MM.1S (cell line): ENCODE measurements around the gene PRKCH.

ENCODE experiments used
- DNase-seq: peaks from one replicate; pipeline ENCODE4 v3.0.0-alpha.2; 2015
- H2AFZ ChIP-seq: fragments of 300-600 bp; sonication (generic); 2 replicates; pipeline ENCODE4 v1.6.0; 2016; ENCODE audit warnings: antibody characterized with exemption, low read length
- H3F3A ChIP-seq: fragments of 300-600 bp; sonication (generic); 2 replicates; pipeline ENCODE4 v1.6.1; 2016; ENCODE audit warnings: mild to moderate bottlenecking, antibody characterized with exemption, low read length, moderate library complexity, mixed read lengths; ENCODE audit not compliant: insufficient read depth
- H3K27ac ChIP-seq: fragments of 300-600 bp; sonication (generic); 2 replicates; pipeline ENCODE4 v1.5.1; 2016; ENCODE audit warnings: mild to moderate bottlenecking, low read length
- H3K27me3 ChIP-seq: fragments of 300-600 bp; sonication (generic); replicated peaks from 2 replicates; pipeline ENCODE4 v1.6.0; 2016; ENCODE audit warnings: low read length; ENCODE audit not compliant: insufficient read depth
- H3K36me3 ChIP-seq: fragments of 300-600 bp; sonication (generic); replicated peaks from 2 replicates; pipeline ENCODE4 v1.6.1; 2016; ENCODE audit warnings: mild to moderate bottlenecking, low read length, mixed read lengths; ENCODE audit not compliant: insufficient read depth
- H3K4me1 ChIP-seq: fragments of 300-600 bp; sonication (generic); 2 replicates; pipeline ENCODE4 v1.6.1; 2016; ENCODE audit warnings: low read length, mixed read lengths
- H3K4me2 ChIP-seq: fragments of 300-600 bp; sonication (generic); 2 replicates; pipeline ENCODE4 v1.6.0; 2016; ENCODE audit warnings: low read depth, low read length
- H3K4me3 ChIP-seq: fragments of 300-600 bp; sonication (generic); 2 replicates; pipeline ENCODE4 v1.5.1; 2016; ENCODE audit warnings: low read length, mixed read lengths
- H3K79me2 ChIP-seq: fragments of 300-600 bp; sonication (generic); 2 replicates; pipeline ENCODE4 v1.6.1; 2016; ENCODE audit warnings: mixed run types, low read length, mixed read lengths
- H3K9ac ChIP-seq: fragments of 300-600 bp; sonication (generic); 2 replicates; pipeline ENCODE4 v1.6.1; 2016; ENCODE audit warnings: low read length, mixed read lengths
- H3K9me2 ChIP-seq: fragments of 300-600 bp; sonication (generic); replicated peaks from 2 replicates; pipeline ENCODE4 v1.6.1; 2016; ENCODE audit warnings: mild to moderate bottlenecking, low read length, mixed read lengths; ENCODE audit not compliant: insufficient read depth
- H3K9me3 ChIP-seq: fragments of 300-600 bp; sonication (generic); replicated peaks from 2 replicates; pipeline ENCODE4 v1.6.1; 2016; ENCODE audit warnings: mild to moderate bottlenecking, low read length, mixed read lengths; ENCODE audit not compliant: insufficient read depth
- H4K20me1 ChIP-seq: fragments of 300-600 bp; sonication (generic); 2 replicates; pipeline ENCODE4 v1.6.1; 2016; ENCODE audit warnings: mild to moderate bottlenecking, low read length, moderate library complexity, mixed read lengths; ENCODE audit not compliant: insufficient read depth
- EZH2 ChIP-seq: fragments of 300-600 bp; sonication (generic); optimal IDR thresholded peaks from 2 replicates; pipeline ENCODE3; 2017; ENCODE audit warnings: low read depth, mild to moderate bottlenecking, antibody characterized with exemption, low read length, mixed read lengths
- EZH2phosphoT487 ChIP-seq: fragments of 300-600 bp; sonication (generic); IDR thresholded peaks from 2 replicates; pipeline ENCODE4 v1.6.1; 2018; ENCODE audit warnings: antibody characterized with exemption, low read length
- TF ChIP-seq, protein P1 (sequence below): fragments of 300-600 bp; sonication (generic); IDR thresholded peaks from 2 replicates; pipeline ENCODE4 v1.5.1; 2016; ENCODE audit warnings: antibody characterized with exemption, low read length, mixed read lengths

The PRKCH gene

DNA sequence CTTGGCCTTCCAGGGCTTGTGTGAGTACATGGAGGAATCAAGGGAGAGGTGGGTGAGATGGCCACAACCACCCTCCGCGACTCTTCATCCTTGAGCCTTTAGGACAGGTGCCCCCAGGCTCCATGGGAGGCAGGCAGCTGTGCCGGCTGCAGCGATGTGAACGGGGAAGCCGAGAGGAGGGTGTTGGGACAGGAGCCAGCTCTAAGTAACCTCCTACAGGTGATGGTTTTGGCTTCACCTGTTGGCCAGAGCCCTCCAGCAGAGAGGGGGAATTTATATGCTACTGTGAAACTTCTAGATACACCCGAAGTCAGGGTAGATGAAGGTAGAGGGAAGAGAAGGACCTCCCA lies 241.8 kb downstream of the PRKCH start:
- H3F3A ChIP-seq, result no peaks in the 10 kb centered on the region
- H3K4me3 ChIP-seq, result no peak overlapping the region
- H4K20me1 ChIP-seq, result no peaks in the 10 kb centered on the region
- TF ChIP-seq, protein P1, sequence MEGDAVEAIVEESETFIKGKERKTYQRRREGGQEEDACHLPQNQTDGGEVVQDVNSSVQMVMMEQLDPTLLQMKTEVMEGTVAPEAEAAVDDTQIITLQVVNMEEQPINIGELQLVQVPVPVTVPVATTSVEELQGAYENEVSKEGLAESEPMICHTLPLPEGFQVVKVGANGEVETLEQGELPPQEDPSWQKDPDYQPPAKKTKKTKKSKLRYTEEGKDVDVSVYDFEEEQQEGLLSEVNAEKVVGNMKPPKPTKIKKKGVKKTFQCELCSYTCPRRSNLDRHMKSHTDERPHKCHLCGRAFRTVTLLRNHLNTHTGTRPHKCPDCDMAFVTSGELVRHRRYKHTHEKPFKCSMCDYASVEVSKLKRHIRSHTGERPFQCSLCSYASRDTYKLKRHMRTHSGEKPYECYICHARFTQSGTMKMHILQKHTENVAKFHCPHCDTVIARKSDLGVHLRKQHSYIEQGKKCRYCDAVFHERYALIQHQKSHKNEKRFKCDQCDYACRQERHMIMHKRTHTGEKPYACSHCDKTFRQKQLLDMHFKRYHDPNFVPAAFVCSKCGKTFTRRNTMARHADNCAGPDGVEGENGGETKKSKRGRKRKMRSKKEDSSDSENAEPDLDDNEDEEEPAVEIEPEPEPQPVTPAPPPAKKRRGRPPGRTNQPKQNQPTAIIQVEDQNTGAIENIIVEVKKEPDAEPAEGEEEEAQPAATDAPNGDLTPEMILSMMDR, result no peak
- TF ChIP-seq EZH2 (no peak), EZH2phosphoT487 (no peak)
- no peaks in the 10 kb centered on the region; the same call in 1 of the 2 replicates for H3K4me1 ChIP-seq
- H2AFZ ChIP-seq, result no peak overlapping the region
- H3K36me3 ChIP-seq, result no peaks in the 10 kb centered on the region
- DNase-seq, result no peak
- H3K9me2 ChIP-seq, result no peaks in the 10 kb centered on the region
- no peaks in the 10 kb centered on the region for H3K9me3 ChIP-seq
- no peak overlapping the region for H3K27ac ChIP-seq
- no peaks in the 10 kb centered on the region for H3K27me3 ChIP-seq
- H3K9ac ChIP-seq, result no peak overlapping the region
- no peak overlapping the region for H3K4me2 ChIP-seq
- no peaks in the 10 kb centered on the region for H3K79me2 ChIP-seq

DNA sequence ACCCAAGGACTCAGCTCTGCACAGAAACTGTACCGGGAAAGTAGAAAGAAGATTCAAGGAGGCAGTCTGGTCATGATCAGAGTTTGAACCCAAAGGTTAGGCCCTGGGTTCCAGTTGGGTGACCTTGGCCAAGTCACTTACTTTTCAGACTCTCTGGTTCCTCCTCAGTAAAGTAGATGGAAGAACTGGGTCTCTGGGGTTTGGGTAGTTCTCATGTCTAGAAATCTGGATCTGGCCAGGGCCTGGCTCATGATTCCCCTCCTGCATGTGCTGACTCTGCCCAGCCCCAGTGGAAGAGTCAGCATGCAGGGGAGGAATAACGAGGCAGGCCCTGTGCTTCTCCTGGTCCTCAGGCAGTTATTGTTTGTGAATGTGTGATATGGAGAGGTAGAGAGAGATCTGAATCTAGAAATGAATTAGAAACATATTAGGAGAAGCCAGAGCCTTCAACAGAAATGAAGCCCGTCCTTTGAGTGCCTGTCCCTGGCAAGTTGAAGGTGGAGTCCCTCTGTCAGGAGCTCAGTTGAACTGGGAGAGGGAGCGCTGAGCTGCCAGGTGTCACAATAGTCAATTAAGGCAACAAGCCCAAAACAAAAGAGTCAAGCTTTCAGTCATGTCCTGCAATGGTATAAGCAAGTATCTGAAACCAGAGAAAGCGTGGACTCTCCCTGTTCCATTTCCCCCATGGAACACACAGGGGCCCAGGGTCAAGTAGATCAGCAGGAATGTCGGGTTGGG lies 242.7 kb downstream of the PRKCH start:
- H3K79me2 ChIP-seq, result no peaks in the 10 kb centered on the region
- no peak overlapping the region for H3K27ac ChIP-seq
- no peaks in the 10 kb centered on the region for H3K9me3 ChIP-seq
- no peaks in the 10 kb centered on the region for H3F3A ChIP-seq
- no peak overlapping the region for H2AFZ ChIP-seq
- H3K4me2 ChIP-seq, result no peak overlapping the region
- H4K20me1 ChIP-seq, result no peaks in the 10 kb centered on the region
- TF ChIP-seq EZH2 (no peak), EZH2phosphoT487 (no peak)
- TF ChIP-seq, protein P1, result no peak
- H3K9me2 ChIP-seq, result no peaks in the 10 kb centered on the region
- DNase-seq, result no peak
- H3K4me3 ChIP-seq, result no peak overlapping the region
- H3K9ac ChIP-seq, result no peak overlapping the region
- H3K4me1 ChIP-seq, result no peaks in the 10 kb centered on the region; the same call in 1 of the 2 replicates
- H3K36me3 ChIP-seq, result no peaks in the 10 kb centered on the region
- H3K27me3 ChIP-seq, result no peaks in the 10 kb centered on the region

DNA sequence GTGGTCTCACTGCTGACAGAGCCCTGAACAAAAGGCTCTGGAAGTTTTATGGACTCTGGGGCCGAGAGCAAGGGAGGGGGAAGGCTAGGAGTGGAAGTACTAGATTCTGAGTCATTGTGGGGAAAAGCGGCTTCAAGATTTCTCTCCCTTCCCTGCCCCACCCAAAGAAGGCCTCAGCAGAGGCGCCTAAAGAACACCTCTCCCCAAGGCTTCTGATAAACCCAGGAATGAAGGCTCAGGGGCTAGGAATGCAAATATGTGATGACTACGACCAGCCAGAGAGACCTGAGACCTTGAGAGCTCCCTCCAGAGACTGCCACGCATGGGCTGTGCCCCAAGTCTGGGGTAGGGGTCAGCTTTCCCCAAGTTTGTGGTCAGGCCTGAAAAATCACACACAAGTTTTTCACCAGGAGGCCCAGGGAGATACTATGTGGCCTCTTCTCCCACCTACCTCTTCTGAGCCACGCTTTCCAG lies 243.3 kb downstream of the PRKCH start:
- H3F3A ChIP-seq, result no peaks in the 10 kb centered on the region
- no peak overlapping the region for H3K27ac ChIP-seq
- H3K4me1 ChIP-seq, result no peaks in the 10 kb centered on the region; the same call in 1 of the 2 replicates
- no peak overlapping the region for H2AFZ ChIP-seq
- no peaks in the 10 kb centered on the region for H3K36me3 ChIP-seq
- no peak overlapping the region for H3K4me3 ChIP-seq
- no peaks in the 10 kb centered on the region for H3K27me3 ChIP-seq
- H3K9me3 ChIP-seq, result no peaks in the 10 kb centered on the region
- H3K79me2 ChIP-seq, result no peaks in the 10 kb centered on the region
- no peak overlapping the region for H3K9ac ChIP-seq
- TF ChIP-seq, protein P1, result no peak
- TF ChIP-seq EZH2 (no peak), EZH2phosphoT487 (no peak)
- H3K9me2 ChIP-seq, result no peaks in the 10 kb centered on the region
- H4K20me1 ChIP-seq, result no peaks in the 10 kb centered on the region
- DNase-seq, result no peak
- no peak overlapping the region for H3K4me2 ChIP-seq
